HG02610 (cell line): ENCODE results near the gene NSUN2.
A peak's percentile ranks its signal among the peaks of the same experiment; 100 is the strongest.
"Not testable (repeated sequence)": the region's sequence is repeated elsewhere in the genome, so short reads cannot be mapped to it uniquely, and the experiment has no call there.

ENCODE experiments used
- ATAC-seq: cut with Tn5 transposase; IDR thresholded peaks from one replicate; pipeline ENCODE4 v1.9.1; 2021; ENCODE audit warnings: mild to moderate bottlenecking, moderate library complexity; ENCODE audit not compliant: unreplicated experiment

Gene NSUN2

GRCh38 chr5:6645571-6646362 lies 12.9 kb upstream of the NSUN2 start:
- ATAC-seq, result not testable (repeated sequence)

DNA sequence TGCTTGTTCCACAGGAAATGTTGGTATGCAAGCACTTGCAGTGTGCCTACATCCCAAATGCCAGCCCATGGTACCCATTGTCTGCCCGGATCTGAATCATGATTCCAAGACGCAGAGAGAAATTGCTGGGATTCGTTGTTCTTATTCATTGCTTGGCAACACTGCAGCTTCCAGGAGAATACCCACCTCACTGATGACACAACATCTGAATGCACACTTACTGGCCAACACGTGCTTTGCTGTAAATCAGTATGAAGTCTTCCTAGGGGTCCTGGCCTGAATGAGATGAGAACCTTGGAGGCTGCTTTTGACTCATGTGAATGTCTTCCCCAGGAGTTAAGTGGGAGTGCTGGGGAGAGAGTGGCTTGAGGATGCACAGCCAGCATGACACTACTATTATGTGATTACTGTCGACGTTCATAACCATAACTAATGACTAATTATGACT lies 12.0 kb upstream of the NSUN2 start:
- ATAC-seq, result no peak

DNA sequence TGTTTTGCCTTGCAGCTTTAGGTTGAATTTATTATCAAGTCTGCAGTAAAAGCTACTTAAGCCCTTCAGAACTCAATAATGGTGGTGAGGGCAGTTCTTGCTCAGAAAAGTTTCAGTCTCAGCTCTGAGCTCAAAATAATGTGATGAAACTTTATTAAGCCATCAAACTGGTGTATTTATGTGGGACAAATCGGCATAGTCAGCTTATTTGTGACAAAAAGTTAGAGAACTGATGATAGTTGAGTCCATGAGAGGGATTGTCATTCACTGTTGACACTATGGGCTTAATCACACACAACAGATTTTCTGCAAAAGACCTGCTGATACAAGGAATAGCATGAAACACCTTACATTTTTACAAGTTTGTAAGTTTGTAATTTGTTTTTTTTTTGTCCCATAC lies 9.8 kb upstream of the NSUN2 start:
- ATAC-seq, result no peak

- ATAC-seq, result no peak
Measured at GRCh38 chr5:6638236-6638635, 5.4 kb upstream of the NSUN2 start.

DNA sequence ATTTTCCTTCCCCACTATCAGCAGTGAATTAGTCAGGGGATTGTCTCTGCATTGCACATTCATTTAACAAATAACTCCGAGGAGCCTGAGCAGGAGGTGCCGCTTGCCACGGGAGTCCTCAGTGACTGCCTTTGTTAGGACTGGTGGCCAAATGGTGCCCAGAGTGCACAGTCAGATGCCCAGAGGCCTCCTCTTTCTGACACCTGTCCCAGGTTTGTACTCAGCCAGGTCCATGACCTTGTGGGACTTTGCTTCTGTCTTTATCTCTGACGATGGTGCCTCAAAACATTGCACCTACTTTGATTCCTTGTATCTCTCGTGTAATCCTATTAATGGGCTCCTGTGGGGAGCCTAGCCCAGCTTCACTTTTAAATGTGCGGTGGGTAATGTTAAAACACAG lies 4.7 kb upstream of the NSUN2 start:
- no peak for ATAC-seq

GRCh38 chr5:6637022-6637421 lies 4.2 kb upstream of the NSUN2 start:
- ATAC-seq, result no peak

GRCh38 chr5:6636293-6636692 lies 3.4 kb upstream of the NSUN2 start:
- ATAC-seq, result no peak

GRCh38 chr5:6634788-6635430 lies 2.1 kb upstream of the NSUN2 start:
- no peak for ATAC-seq

- no peak for ATAC-seq
Measured at GRCh38 chr5:6634306-6634705, 1.5 kb upstream of the NSUN2 start.

GRCh38 chr5:6633469-6634245 lies 813 bp upstream of the NSUN2 start:
- peak; percentile 48 for ATAC-seq

DNA sequence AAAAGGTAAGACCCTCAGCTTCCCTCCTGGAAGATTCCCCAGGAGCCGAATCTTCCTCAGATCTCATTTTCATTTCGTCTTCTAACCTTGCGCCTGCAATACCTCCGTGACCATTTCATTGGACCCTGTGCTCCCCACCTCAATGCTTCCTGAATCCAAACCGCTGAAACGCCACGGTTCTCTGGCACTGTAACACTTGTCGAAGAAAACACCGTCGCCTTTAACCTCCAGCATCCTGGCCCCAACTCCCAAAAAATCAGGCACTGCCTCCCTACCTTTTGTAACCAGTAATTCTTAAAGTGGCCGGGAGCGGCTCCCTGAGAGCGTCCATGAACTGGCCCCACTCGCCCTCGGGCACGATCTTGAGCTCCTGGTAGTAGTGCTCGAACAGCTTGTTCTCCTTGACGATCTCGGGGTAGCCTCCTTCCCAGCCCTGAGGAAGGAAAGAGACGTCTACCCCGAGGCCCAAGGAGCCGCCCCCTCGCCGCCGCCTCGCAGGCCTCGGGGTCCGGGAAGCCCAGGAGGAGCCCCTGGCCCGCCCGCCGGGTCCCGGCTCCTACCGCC lies 438 bp downstream of the NSUN2 start:
- peak; percentile 28 for ATAC-seq

DNA sequence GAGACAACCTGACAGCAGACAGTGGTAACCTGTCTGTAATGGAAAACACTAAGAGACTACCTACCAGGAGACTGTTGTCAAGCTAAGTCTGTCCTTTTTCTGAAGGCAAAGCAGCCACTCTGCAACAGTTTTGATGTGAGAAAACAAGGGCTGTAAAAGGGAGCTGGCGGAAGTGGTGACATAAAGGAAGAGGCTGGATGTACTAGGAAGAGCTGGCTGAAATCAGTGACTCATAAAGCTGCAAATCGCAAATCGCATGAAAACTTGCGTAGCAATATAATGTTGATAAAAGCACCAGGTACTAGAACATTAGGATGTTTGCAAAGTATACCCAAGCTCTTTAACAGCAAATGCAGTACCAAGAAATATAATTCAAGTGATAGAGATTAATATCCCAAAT lies 1.4 kb downstream of the NSUN2 start:
- ATAC-seq, result no peak

GRCh38 chr5:6626508-6626907 lies 6.3 kb downstream of the NSUN2 start:
- ATAC-seq, result no peak

GRCh38 chr5:6623941-6624340 lies 8.9 kb downstream of the NSUN2 start:
- ATAC-seq, result no peak

GRCh38 chr5:6623228-6623627 lies 9.6 kb downstream of the NSUN2 start:
- no peak for ATAC-seq

- ATAC-seq, result no peak
Measured at GRCh38 chr5:6616632-6617031, 16.2 kb downstream of the NSUN2 start.

GRCh38 chr5:6615034-6615815 lies 17.6 kb downstream of the NSUN2 start:
- ATAC-seq, result no peak

- no peak for ATAC-seq
Measured at GRCh38 chr5:6611334-6612256, 21.2 kb downstream of the NSUN2 start.

- no peak for ATAC-seq
Measured at GRCh38 chr5:6608016-6608415, 24.8 kb downstream of the NSUN2 start.

GRCh38 chr5:6607559-6607936 lies 25.3 kb downstream of the NSUN2 start:
- no peak for ATAC-seq
